ENCODE results near the gene ADORA2A. TPM values are rescaled to one million over a fixed set of nuclear protein-coding genes. Genes with fewer than 3 reads are reported as not detected.
"Not testable (repeated sequence)": the region's sequence is repeated elsewhere in the genome, so short reads cannot be mapped to it uniquely, and the experiment has no call there.

The ADORA2A gene
- polyA plus RNA-seq, 1 donor (not counting 4 experiments of a cell fraction or from before 2014, with no cell fraction given), result 0.20 TPM

- Histone ChIP-seq H3K4me3 (ENCODE audit: control insufficient read depth in 2 of 3, extremely low read depth in 1 of 3, insufficient read depth in 2 of 3, low read depth in 1 of 3, low read length in 3 of 3) (no peak overlapping the region), H3K4me1 (ENCODE audit: control insufficient read depth, extremely low read depth, insufficient read depth, low read length) (peaks cover 58% of the 10 kb centered on the region), H3K27me3 (ENCODE audit: control insufficient read depth, extremely low read depth, insufficient read depth, low read length) (no peaks in the 10 kb centered on the region), H3K9ac (ENCODE audit: control insufficient read depth, extremely low read depth, insufficient read depth, low read length) (no peak overlapping the region), H3K9me3 (ENCODE audit: control insufficient read depth, low read depth, low read length) (no peaks in the 10 kb centered on the region), H3K27ac (ENCODE audit: control insufficient read depth, insufficient read depth, low read length) (no peak overlapping the region), H3K79me2 (ENCODE audit: control insufficient read depth, insufficient read depth, low read length) (no peaks in the 10 kb centered on the region), H3K9me1 (ENCODE audit: control insufficient read depth, extremely low read depth, insufficient read depth, low read length) (no peaks in the 10 kb centered on the region), H3K36me3 (ENCODE audit: control insufficient read depth in 2 of 2, extremely low read depth in 1 of 2, insufficient read depth in 2 of 2, low read length in 2 of 2) (no peaks in the 10 kb centered on the region), H3K4me2 (ENCODE audit: control insufficient read depth, extremely low read depth, insufficient read depth, low read depth, low read length) (peak overlapping the region; percentile 18), H2AFZ (ENCODE audit: control insufficient read depth, low read length) (no peak overlapping the region), H4K20me1 (ENCODE audit: control insufficient read depth, extremely low read depth, insufficient read depth, low read length) (no peaks in the 10 kb centered on the region)
- FAIRE-seq (peak; percentile 94), DNase-seq (ENCODE audit: low read depth, low spot score) (peak; percentile 54)
- no peak for TF ChIP-seq CTCF (optimal IDR thresholded peaks at IDR 0.05 in 1 of 3, IDR thresholded peaks at IDR 0.05 in 1 of 3, conservative IDR thresholded peaks at IDR 0.05 in 1 of 3; ENCODE audit: extremely low read depth in 1 of 3, insufficient read depth in 2 of 3, low read length in 3 of 3)
- TF ChIP-seq EZH2 (IDR thresholded peaks at IDR 0.05; ENCODE audit: low read length), result no peak
- dilution Hi-C loops (cut with MboI; ENCODE audit: extremely low pct_ligation_motif_present, low sequenced_read_pairs), result no loop called here
These were observed 59.1 kb downstream of the ADORA2A start for GRCh38 chr22:24486501-24486921.

GRCh38 chr22:24489011-24489410 is 61.6 kb downstream of the ADORA2A start:
- Histone ChIP-seq H3K4me2 (ENCODE audit: control insufficient read depth, extremely low read depth, insufficient read depth, low read depth, low read length) (no peak overlapping the region), H3K4me1 (ENCODE audit: control insufficient read depth, extremely low read depth, insufficient read depth, low read length) (peaks cover 37% of the 10 kb centered on the region), H3K79me2 (ENCODE audit: control insufficient read depth, insufficient read depth, low read length) (no peaks in the 10 kb centered on the region), H3K27ac (ENCODE audit: control insufficient read depth, insufficient read depth, low read length) (no peak overlapping the region), H3K9me1 (ENCODE audit: control insufficient read depth, extremely low read depth, insufficient read depth, low read length) (no peaks in the 10 kb centered on the region), H3K4me3 (ENCODE audit: control insufficient read depth in 2 of 3, extremely low read depth in 1 of 3, insufficient read depth in 2 of 3, low read depth in 1 of 3, low read length in 3 of 3) (no peak overlapping the region), H4K20me1 (ENCODE audit: control insufficient read depth, extremely low read depth, insufficient read depth, low read length) (no peaks in the 10 kb centered on the region), H2AFZ (ENCODE audit: control insufficient read depth, low read length) (no peak overlapping the region), H3K36me3 (ENCODE audit: control insufficient read depth in 2 of 2, extremely low read depth in 1 of 2, insufficient read depth in 2 of 2, low read length in 2 of 2) (no peaks in the 10 kb centered on the region), H3K9ac (ENCODE audit: control insufficient read depth, extremely low read depth, insufficient read depth, low read length) (no peak overlapping the region), H3K27me3 (ENCODE audit: control insufficient read depth, extremely low read depth, insufficient read depth, low read length) (peaks cover 7% of the 10 kb centered on the region), H3K9me3 (ENCODE audit: control insufficient read depth, low read depth, low read length) (no peaks in the 10 kb centered on the region)
- no peak for DNase-seq (ENCODE audit: low read depth, low spot score)
- FAIRE-seq, result no peak
- dilution Hi-C loops (cut with MboI; ENCODE audit: extremely low pct_ligation_motif_present, low sequenced_read_pairs), result no loop called here
- TF ChIP-seq EZH2 (IDR thresholded peaks at IDR 0.05; ENCODE audit: low read length) (no peak), CTCF (optimal IDR thresholded peaks at IDR 0.05 in 1 of 3, IDR thresholded peaks at IDR 0.05 in 1 of 3, conservative IDR thresholded peaks at IDR 0.05 in 1 of 3; ENCODE audit: extremely low read depth in 1 of 3, insufficient read depth in 2 of 3, low read length in 3 of 3) (no peak)

- H4K20me1 ChIP-seq (ENCODE audit: control insufficient read depth, extremely low read depth, insufficient read depth, low read length); H3K4me3 ChIP-seq (ENCODE audit: control insufficient read depth in 2 of 3, extremely low read depth in 1 of 3, insufficient read depth in 2 of 3, low read depth in 1 of 3, low read length in 3 of 3); H2AFZ ChIP-seq (ENCODE audit: control insufficient read depth, low read length); H3K36me3 ChIP-seq (ENCODE audit: control insufficient read depth in 2 of 2, extremely low read depth in 1 of 2, insufficient read depth in 2 of 2, low read length in 2 of 2); H3K9ac ChIP-seq (ENCODE audit: control insufficient read depth, extremely low read depth, insufficient read depth, low read length); DNase-seq (ENCODE audit: low read depth, low spot score); H3K79me2 ChIP-seq (ENCODE audit: control insufficient read depth, insufficient read depth, low read length); H3K9me3 ChIP-seq (ENCODE audit: control insufficient read depth, low read depth, low read length); H3K4me2 ChIP-seq (ENCODE audit: control insufficient read depth, extremely low read depth, insufficient read depth, low read depth, low read length); dilution Hi-C loops (cut with MboI; ENCODE audit: extremely low pct_ligation_motif_present, low sequenced_read_pairs); H3K27ac ChIP-seq (ENCODE audit: control insufficient read depth, insufficient read depth, low read length); H3K9me1 ChIP-seq (ENCODE audit: control insufficient read depth, extremely low read depth, insufficient read depth, low read length); FAIRE-seq: not testable (repeated sequence)
- H3K27me3 ChIP-seq (ENCODE audit: control insufficient read depth, extremely low read depth, insufficient read depth, low read length), result peaks cover 11% of the 10 kb centered on the region
- H3K4me1 ChIP-seq (ENCODE audit: control insufficient read depth, extremely low read depth, insufficient read depth, low read length), result peaks cover 32% of the 10 kb centered on the region
These were observed 62.0 kb downstream of the ADORA2A start for GRCh38 chr22:24489434-24489833.
